Activated effector memory CD4-positive, alpha-beta T cell treated with Interleukin-2 at 50 U/mL for 16 hours (primary cell): ENCODE measurements around the gene GJA9.
"Not testable (repeated sequence)": the region's sequence is repeated elsewhere in the genome, so short reads cannot be mapped to it uniquely, and the experiment has no call there.

Source experiments
- DNase-seq: peaks from one replicate; pipeline ENCODE4 v3.0.0-alpha.2; 2020

Gene GJA9

GRCh38 chr1:38881487-38881886 lies at the start of gene GJA9:
Gene GJA9 (minus strand): TSS chr1:38881587. CDS start chr1:38876098, 5,489 bp downstream.
- DNase-seq, result no peak

- DNase-seq, result no peak
These were observed 48.1 kb upstream of the GJA9 start for GRCh38 chr1:38929476-38929875.

- no peak for DNase-seq
These were observed 47.7 kb upstream of the GJA9 start for GRCh38 chr1:38929054-38929453.

- DNase-seq, result no peak
These were observed 44.7 kb upstream of the GJA9 start for GRCh38 chr1:38926091-38926490.

- DNase-seq, result no peak
These were observed 44.0 kb upstream of the GJA9 start for GRCh38 chr1:38925391-38925790.

- DNase-seq, result no peak
These were observed 42.2 kb upstream of the GJA9 start for GRCh38 chr1:38923607-38924006.

GRCh38 chr1:38919130-38919529 lies 37.7 kb upstream of the GJA9 start:
- no peak for DNase-seq

GRCh38 chr1:38918568-38918967 lies 37.2 kb upstream of the GJA9 start:
- DNase-seq, result no peak

GRCh38 chr1:38917772-38918171 lies 36.4 kb upstream of the GJA9 start:
- DNase-seq, result no peak

GRCh38 chr1:38917337-38917736 lies 36.0 kb upstream of the GJA9 start:
- no peak for DNase-seq

- no peak for DNase-seq
These were observed 34.1 kb upstream of the GJA9 start for GRCh38 chr1:38915352-38915948.

- DNase-seq, result not testable (repeated sequence)
These were observed 33.5 kb upstream of the GJA9 start for GRCh38 chr1:38914908-38915307.

- no peak for DNase-seq
These were observed 27.4 kb upstream of the GJA9 start for GRCh38 chr1:38908821-38909220.

- no peak for DNase-seq
These were observed 24.6 kb upstream of the GJA9 start for GRCh38 chr1:38905985-38906384.

GRCh38 chr1:38899560-38899959 lies 18.2 kb upstream of the GJA9 start:
- no peak for DNase-seq

GRCh38 chr1:38898653-38899230 lies 17.4 kb upstream of the GJA9 start:
- DNase-seq, result no peak

GRCh38 chr1:38896169-38896568 lies 14.8 kb upstream of the GJA9 start:
- DNase-seq, result no peak

GRCh38 chr1:38892976-38893375 lies 11.6 kb upstream of the GJA9 start:
- no peak for DNase-seq

- no peak for DNase-seq
These were observed 10.4 kb upstream of the GJA9 start for GRCh38 chr1:38891753-38892152.

GRCh38 chr1:38889589-38889988 lies 8.2 kb upstream of the GJA9 start:
- DNase-seq, result no peak

GRCh38 chr1:38888423-38889333 lies 7.3 kb upstream of the GJA9 start:
- DNase-seq, result no peak

GRCh38 chr1:38885092-38885491 lies 3.7 kb upstream of the GJA9 start:
- no peak for DNase-seq

GRCh38 chr1:38875811-38876210 lies 5.6 kb downstream of the GJA9 start:
- DNase-seq, result no peak
